ENCODE data around the gene NR1H3. TPM values are rescaled to one million over a fixed set of nuclear protein-coding genes. Genes with fewer than 3 reads are reported as not detected.

NR1H3 gene
- total RNA-seq: 4.4 and 4.8 TPM in 2 replicates

DNA sequence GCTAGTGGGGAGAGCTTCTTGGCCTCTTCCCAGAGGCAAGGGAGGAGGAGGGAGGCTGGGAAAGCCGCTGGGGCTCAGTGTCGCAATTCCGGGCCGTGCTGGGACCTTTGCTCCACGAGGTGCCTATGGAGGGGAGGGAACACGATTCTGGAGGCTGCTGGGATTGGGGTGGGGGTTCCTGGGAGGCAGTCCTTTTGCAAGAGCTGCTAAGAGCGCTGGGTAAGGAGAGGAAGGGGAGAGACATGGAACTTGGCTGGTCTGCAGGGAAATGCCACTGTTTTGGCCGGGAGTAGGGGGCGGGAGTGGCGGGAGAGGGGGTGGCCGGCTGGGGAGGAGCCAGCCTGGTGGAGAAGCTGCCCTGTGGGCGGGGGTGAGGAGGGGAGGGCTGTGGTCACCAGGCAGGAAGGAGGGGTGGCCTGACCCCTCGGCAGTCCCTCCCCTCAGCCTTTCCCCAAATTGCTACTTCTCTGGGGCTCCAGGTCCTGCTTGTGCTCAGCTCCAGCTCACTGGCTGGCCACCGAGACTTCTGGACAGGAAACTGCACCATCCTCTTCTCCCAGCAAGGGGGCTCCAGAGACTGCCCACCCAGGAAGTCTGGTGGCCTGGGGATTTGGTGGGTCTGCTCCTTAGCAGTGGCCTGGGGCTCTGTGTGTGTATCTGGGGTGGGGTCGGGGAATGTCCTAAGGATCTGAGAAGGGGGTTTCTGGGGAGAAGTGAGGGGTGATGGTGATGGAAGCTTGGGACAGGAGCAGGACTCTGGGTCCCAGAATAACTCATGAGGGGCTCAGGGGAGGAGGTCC is at the start of gene NR1H3:
TSS of gene NR1H3 (plus strand) at position 480 of the 800 bp plus-strand sequence. CDS start 1,221 bp downstream, outside the sequence.

DNA sequence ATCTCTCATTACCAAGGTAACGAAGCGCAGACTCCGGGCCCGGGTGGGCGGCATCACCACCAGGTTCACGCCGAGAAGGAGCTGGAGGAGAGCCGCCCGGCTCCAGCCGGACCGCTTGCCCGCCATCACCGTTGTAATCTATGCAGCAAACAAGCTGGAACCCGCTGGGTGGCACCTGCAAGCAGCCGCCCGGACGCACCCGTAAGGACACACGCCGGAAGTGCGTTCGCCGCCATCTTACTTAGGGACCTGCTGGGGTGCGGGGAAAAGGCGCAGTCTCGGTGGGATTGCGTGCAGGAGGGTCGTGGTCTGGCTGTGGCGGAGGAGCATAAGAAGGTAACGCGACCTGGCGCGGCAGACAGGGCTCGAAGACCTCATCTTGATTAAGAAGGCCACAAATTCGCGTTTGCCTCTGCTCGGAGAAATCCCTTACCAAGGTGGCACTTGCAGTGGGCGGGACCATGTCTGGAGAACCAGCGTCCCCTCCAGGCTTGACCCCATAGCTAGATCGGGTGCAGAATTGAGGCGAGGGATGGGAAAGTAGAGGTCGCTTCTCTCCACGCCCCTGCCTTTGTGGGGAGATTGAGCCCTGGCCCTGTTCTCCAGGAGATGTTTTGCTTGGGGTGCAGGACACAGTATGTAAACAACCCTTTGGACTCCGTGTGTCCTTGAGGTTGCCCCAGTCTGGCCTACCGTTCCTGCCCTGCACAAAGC is 9.0 kb upstream of the NR1H3 start, which contains the start of gene ACP2:
TSS of gene ACP2 (minus strand) at position 151 of the 714 bp plus-strand sequence. CDS start at position 126, 25 bp downstream.

GRCh38 chr11:47269829-47270305 is 12.1 kb downstream of the NR1H3 start, which contains the start of gene MADD:
TSS of gene MADD (plus strand) at chr11:47270133.

Other genes starting within 250 kb of the NR1H3 start
- gene ARFGAP2, start 81.1 kb upstream of the NR1H3 start, total RNA-seq: 103 and 125 TPM in 2 replicates
- 13.4 and 15.7 TPM in 2 replicates for gene PACSIN3, start 71.6 kb upstream of the NR1H3 start, total RNA-seq
- gene DDB2, start 43.0 kb upstream of the NR1H3 start, total RNA-seq: 30.3 and 31.5 TPM in 2 replicates
- gene ACP2, start 9.2 kb upstream of the NR1H3 start, total RNA-seq: 19.1 and 24.6 TPM in 2 replicates
- gene MADD, start 12.1 kb downstream of the NR1H3 start, total RNA-seq: 14.3 and 21.3 TPM in 2 replicates
- gene MYBPC3, start 94.7 kb downstream of the NR1H3 start, total RNA-seq: not detected in 2 replicates
- gene SPI1, start 120.6 kb downstream of the NR1H3 start, total RNA-seq: not detected in 2 replicates
- gene SLC39A13, start 150.6 kb downstream of the NR1H3 start, total RNA-seq: 70.4 and 120 TPM in 2 replicates
- 117 and 208 TPM in 2 replicates for gene PSMC3, start 168.4 kb downstream of the NR1H3 start, total RNA-seq
- gene RAPSN, start 191.1 kb downstream of the NR1H3 start, total RNA-seq: under 0.01 and 0.05 TPM in 2 replicates